HepG2 (cell line): Measurements from ENCODE around the gene DOCK1. TPM values are rescaled to one million over a fixed set of nuclear protein-coding genes. Genes with fewer than 3 reads are reported as not detected.

ENCODE experiments used
- ATAC-seq: fragments of 200-7000 bp; cut with Tn5 transposase; 3 replicates; pipeline ENCODE4 v1.9.1; 2020; ENCODE audit warnings: mild to moderate bottlenecking, moderate library complexity
- BruUV-seq: library from RNA; stranded (reverse); fragments of 400-500 nt; replicated peaks from 2 replicates; lab custom pipeline; 2021; lab: Mats Ljungman, UMichigan
- CTCF ChIA-PET: fragments of 300-600 bp; formaldehyde crosslinking; extraction: SDS; loops from one replicate; lab custom pipeline; 2021; ENCODE audit warnings: low total read pairs, inconsistent platforms, low intra/inter-chr PET ratio; lab: Yijun Ruan, JAX
- POLR2A ChIA-PET: fragments of 350-600 bp; sonication (Branson Sonifier 250); formaldehyde crosslinking; loops from one replicate; lab custom pipeline; 2020; ENCODE audit warnings: antibody characterized with exemption, inconsistent platforms; lab: Yijun Ruan, JAX
- DNase-seq: peaks from one replicate; pipeline ENCODE4 v3.0.0-alpha.2; 2015; ENCODE audit warnings: low spot score
- FAIRE-seq: peaks from 3 replicates; lab custom pipeline; 2011; peaks lifted over from hg19 to GRCh38; lab: Jason Lieb, UNC
- H2AFZ ChIP-seq: one replicate; pipeline ENCODE4 v1.6.1; 2011; ENCODE audit warnings: low read length, inconsistent platforms
- H3K27ac ChIP-seq: fragments of 300-600 bp; 3 replicates; pipeline ENCODE4 v1.8.0; 2011; ENCODE audit warnings: mixed run types, mild to moderate bottlenecking, mixed read lengths, low read length, inconsistent platforms; ENCODE audit not compliant: insufficient read depth; ENCODE audit errors: extremely low read length
- H3K27me3 ChIP-seq, 2 experiments: fragments of 200-600 bp in 1 of 2; 2 replicates in 1 of 2; 3 replicates in 1 of 2; pipeline versions ENCODE4 v1.6.0 to v1.8.0; 2011; ENCODE audit warnings: low read length in 2 of 2, mild to moderate bottlenecking in 2 of 2, moderate library complexity in 2 of 2, inconsistent platforms in 1 of 2; ENCODE audit not compliant: insufficient read depth in 2 of 2, control insufficient read depth in 1 of 2
- H3K36me3 ChIP-seq, 2 experiments: fragments of 200-600 bp in 1 of 2; replicated peaks in 1 of 2; 2 replicates in 1 of 2; 3 replicates in 1 of 2; pipeline versions ENCODE4 v1.5.1 to v1.8.0; 2011; ENCODE audit warnings: low read length in 2 of 2, inconsistent platforms in 1 of 2; ENCODE audit not compliant: insufficient read depth in 2 of 2, control insufficient read depth in 1 of 2
- H3K4me1 ChIP-seq: 2 replicates; pipeline ENCODE4 v1.5.1; 2012; ENCODE audit warnings: low read length, inconsistent platforms; ENCODE audit not compliant: insufficient read depth
- H3K4me2 ChIP-seq: 2 replicates; pipeline ENCODE4 v1.6.0; 2011; ENCODE audit warnings: low read depth, low read length, inconsistent platforms
- H3K4me3 ChIP-seq, 3 experiments: fragments of 200-600 bp in 1 of 3; sonication (generic), shearing (Covaris generic) in 1 of 3; replicated peaks in 1 of 3; 2 replicates each; pipeline ENCODE4 v1.5.1; 2011 to 2016; ENCODE audit warnings: low read length in 3 of 3, inconsistent platforms in 2 of 3, low read depth in 2 of 3, mild to moderate bottlenecking in 2 of 3, control low read depth in 1 of 3, mixed read lengths in 1 of 3; ENCODE audit not compliant: insufficient read depth in 1 of 3
- H3K79me2 ChIP-seq: one replicate; pipeline ENCODE4 v1.6.1; 2011; ENCODE audit warnings: low read length, inconsistent platforms; ENCODE audit not compliant: insufficient read depth
- H3K9ac ChIP-seq: 2 replicates; pipeline ENCODE4 v1.6.0; 2011; ENCODE audit warnings: mild to moderate bottlenecking, low read depth, low read length, inconsistent platforms; ENCODE audit not compliant: insufficient read depth
- H3K9me3 ChIP-seq: 2 replicates; pipeline ENCODE4 v1.5.1; 2012; ENCODE audit warnings: mild to moderate bottlenecking, low read length
- H4K20me1 ChIP-seq: 2 replicates; pipeline ENCODE4 v1.6.0; 2011; ENCODE audit warnings: inconsistent platforms, mild to moderate bottlenecking, low read length, moderate library complexity; ENCODE audit not compliant: insufficient read depth
- ARNT2 ChIP-seq: sonication (generic); formaldehyde crosslinking; IDR thresholded peaks from 2 replicates; pipeline ENCODE4 v1.8.0; 2022; ENCODE audit warnings: mild to moderate bottlenecking, low read depth, missing genetic modification reagents, moderate library complexity
- ETV5 ChIP-seq: IDR thresholded peaks from 2 replicates; pipeline ENCODE4 v1.6.1; 2018; ENCODE audit warnings: missing biosample characterization, missing genetic modification reagents, inconsistent platforms, borderline replicate concordance
- MED8 ChIP-seq: sonication (generic); formaldehyde crosslinking; IDR thresholded peaks from 2 replicates; pipeline ENCODE4 v1.8.1; 2023; ENCODE audit warnings: mild to moderate bottlenecking, missing genetic modification reagents; ENCODE audit not compliant: insufficient replicate concordance
- MIER3 ChIP-seq: IDR thresholded peaks from 2 replicates; pipeline ENCODE4 v1.6.1; 2016; ENCODE audit warnings: missing compliant biosample characterization, borderline replicate concordance
- NAIF1 ChIP-seq: sonication (generic); formaldehyde crosslinking; IDR thresholded peaks from 2 replicates; pipeline ENCODE4 v1.5.0; 2020; ENCODE audit warnings: mild to moderate bottlenecking, missing genetic modification reagents, borderline replicate concordance
- NFE2 ChIP-seq: sonication (generic); formaldehyde crosslinking; IDR thresholded peaks from 2 replicates; pipeline ENCODE4 v1.4.0; 2020; ENCODE audit warnings: missing genetic modification reagents
- NPAS2 ChIP-seq: sonication (generic); formaldehyde crosslinking; IDR thresholded peaks from 2 replicates; pipeline ENCODE4 v1.8.0; 2022; ENCODE audit warnings: mild to moderate bottlenecking, missing genetic modification reagents, borderline replicate concordance
- PITX1 ChIP-seq: sonication (generic); formaldehyde crosslinking; IDR thresholded peaks from 2 replicates; pipeline ENCODE4 v1.5.1; 2020; ENCODE audit warnings: mild to moderate bottlenecking, missing genetic modification reagents
- RFX1 ChIP-seq: fragments of 450-650 bp; IDR thresholded peaks from 2 replicates; pipeline ENCODE4 v1.6.1; 2017
- RORA ChIP-seq: sonication (generic); formaldehyde crosslinking; IDR thresholded peaks from 2 replicates; pipeline ENCODE4 v1.5.0; 2020; ENCODE audit warnings: mild to moderate bottlenecking, missing genetic modification reagents, moderate library complexity
- SIN3B ChIP-seq: fragments of 150-350 bp; IDR thresholded peaks from 2 replicates; pipeline ENCODE4 v1.6.1; 2014; ENCODE audit warnings: low read length
- ZFP90 ChIP-seq: sonication (generic); formaldehyde crosslinking; IDR thresholded peaks from 2 replicates; pipeline ENCODE4 v1.8.0; 2022; ENCODE audit warnings: missing genetic modification reagents, mild to moderate bottlenecking, inconsistent platforms, borderline replicate concordance
- ZMAT3 ChIP-seq: sonication (generic); formaldehyde crosslinking; conservative IDR thresholded peaks from 2 replicates; pipeline ENCODE4 v1.7.0; 2021; ENCODE audit warnings: missing genetic modification reagents
- ZNF232 ChIP-seq: sonication (generic); formaldehyde crosslinking; IDR thresholded peaks from 2 replicates; pipeline ENCODE4 v1.4.0; 2020; ENCODE audit warnings: missing genetic modification reagents, borderline replicate concordance
- ZNF263 ChIP-seq: sonication (generic); formaldehyde crosslinking; IDR thresholded peaks from 2 replicates; pipeline ENCODE4 v1.4.0; 2020; ENCODE audit warnings: missing genetic modification reagents
- ZNF616 ChIP-seq: sonication (generic); formaldehyde crosslinking; IDR thresholded peaks from 2 replicates; pipeline ENCODE4 v1.5.0; 2020; ENCODE audit warnings: low read depth, mild to moderate bottlenecking, missing genetic modification reagents
- ZNF724P ChIP-seq: sonication (generic); formaldehyde crosslinking; IDR thresholded peaks from 2 replicates; pipeline ENCODE4 v1.8.0; 2022; ENCODE audit warnings: missing genetic modification reagents, borderline replicate concordance
- ZNF775 ChIP-seq: sonication (generic); formaldehyde crosslinking; IDR thresholded peaks from 2 replicates; pipeline ENCODE4 v1.4.0; 2020; ENCODE audit warnings: missing genetic modification reagents, mild to moderate bottlenecking, moderate library complexity, borderline replicate concordance
- ZNF788 ChIP-seq: sonication (generic); formaldehyde crosslinking; IDR thresholded peaks from 2 replicates; pipeline ENCODE4 v1.5.0; 2020; ENCODE audit warnings: mild to moderate bottlenecking, missing genetic modification reagents, borderline replicate concordance
- ZNF839 ChIP-seq: sonication (generic); formaldehyde crosslinking; IDR thresholded peaks from 2 replicates; pipeline ENCODE4 v1.4.0; 2020; ENCODE audit warnings: missing genetic modification reagents, mild to moderate bottlenecking, borderline replicate concordance
- WGBS: methylation state at CpG from one replicate; pipeline ENCODE4 v1.1.6; 2017; ENCODE audit warnings: low lambda C conversion rate; 5-methylcytosine and 5-hydroxymethylcytosine counted together
- in situ Hi-C: cut with HindIII; loops from 2 replicates; pipeline ENCODE4 v1.10.0; 2017; ENCODE audit warnings: low pct_unique_long_range_greater_than_20kb; ENCODE audit not compliant: extremely low pct_ligation_motif_present
- intact Hi-C: fragments of 100-400 bp; cut with micrococcal nuclease; formaldehyde crosslinking; loops from one replicate; pipeline ENCODE4 v1.10.0; 2022; ENCODE audit not compliant: unreplicated experiment
- polyA plus RNA-seq, 8 experiments: library from polyadenylated mRNA; depleted of rRNA in 3 of 8; stranded (reverse) in 7 of 8; unstranded in 1 of 8; fragments of >200 nt; fragmentation: Illumina TruSeq in 4 of 8; extraction: Trizol in 4 of 8; gene quantifications; 2 replicates each; pipeline versions ENCODE4 v1.2.1 to v1.2.3, GENCODE V29; 2011 to 2016; ENCODE audit warnings: low read depth in 4 of 8, missing spikeins in 1 of 8, mixed read lengths in 1 of 8; ENCODE audit not compliant: insufficient read depth in 1 of 8
- total RNA-seq, 5 experiments: library from RNA; depleted of rRNA; stranded (reverse); fragments of >200 nt; fragmentation: Illumina TruSeq; extraction: Trizol; gene quantifications; 2 replicates each; pipeline ENCODE4 v1.2.3, GENCODE V29; 2016; ENCODE audit warnings: low read depth in 1 of 5

The DOCK1 gene
- total and polyA plus RNA-seq, 2 of the 13 experiments (the other 11 are each of a cell fraction or from before 2014, with no cell fraction given) = 8.3 to 25.5 TPM

GRCh38 chr10:127280446-127280845 is 375.2 kb downstream of the DOCK1 start:
- WGBS = 96% methylated on average over 4 of the region's 4 CpGs
- no peaks in the 10 kb centered on the region for H3K27me3 ChIP-seq
- in situ Hi-C loops = no loop called here
- no peak overlapping the region for H2AFZ ChIP-seq
- FAIRE-seq = no peak
- H3K4me3 ChIP-seq = no peak overlapping the region
- no peaks in the 10 kb centered on the region for H3K79me2 ChIP-seq
- peaks cover 47% of the 10 kb centered on the region for H3K4me1 ChIP-seq
- TF ChIP-seq ZNF616 (CRISPR knock-in tag) (peak; percentile 46; the same call in 1 of the 2 replicates), ZMAT3 (CRISPR knock-in tag) (no peak)
- H3K27ac ChIP-seq = no peak overlapping the region
- H3K9me3 ChIP-seq = no peaks in the 10 kb centered on the region
- no peak overlapping the region for H3K9ac ChIP-seq
- ChIA-PET CTCF (no interaction called here), POLR2A (interaction anchor here (2.1 to 3.1 kb wide), 2 partner anchors 16 to 20 kb away, joined by 8 to 68 read pairs; no protein-coding TSS in a partner anchor)
- ATAC-seq = no peak
- intact Hi-C loops = no loop called here
- no peaks in the 10 kb centered on the region for H4K20me1 ChIP-seq
- H3K4me2 ChIP-seq = no peak overlapping the region
- DNase-seq = no peak
- no TSS peak for BruUV-seq
- 0 out of 5 replicates have a peak, but pooled peaks cover 0 to 1% of the 10 kb centered on the region in 2 experiments for H3K36me3 ChIP-seq

DNA sequence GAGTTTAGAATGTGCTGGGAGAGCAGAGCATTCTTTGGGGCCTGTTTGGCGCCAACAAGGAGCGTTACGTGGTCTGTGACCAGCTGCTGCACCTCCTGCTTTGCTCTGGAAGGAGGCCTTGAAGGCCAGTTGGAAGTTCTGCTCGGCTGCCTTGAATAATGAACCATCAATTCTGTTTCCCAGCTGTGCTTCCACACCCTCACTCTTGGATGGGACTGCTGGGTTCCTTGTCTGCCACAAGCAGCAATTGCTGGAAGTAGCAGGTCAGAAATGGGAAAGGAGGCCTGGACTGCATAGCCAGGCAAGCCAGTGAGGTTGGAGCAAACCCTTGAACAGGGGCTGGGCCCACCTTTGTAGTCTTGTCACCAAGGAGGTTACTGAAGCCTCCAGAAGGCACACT is 377.8 kb downstream of the DOCK1 start:
- TF ChIP-seq ZNF775 (CRISPR knock-in tag) (no peak), NAIF1 (CRISPR knock-in tag) (no peak), PITX1 (no peak), RORA (CRISPR knock-in tag) (no peak), ZNF724P (CRISPR knock-in tag) (no peak), ZNF232 (CRISPR knock-in tag) (no peak), ARNT2 (CRISPR knock-in tag) (no peak), SIN3B (no peak), ZFP90 (no peak), NFE2 (CRISPR knock-in tag) (no peak), ZNF263 (CRISPR knock-in tag) (no peak), ZNF839 (CRISPR knock-in tag) (no peak), MED8 (no peak), MIER3 (CRISPR knock-in tag) (no peak), ZNF788 (CRISPR knock-in tag) (no peak), NPAS2 (no peak), ZNF616 (CRISPR knock-in tag) (no peak), ETV5 (CRISPR knock-in tag) (no peak), RFX1 (no peak)
- TF ChIP-seq, all 625 proteins: peak for 0
- Histone ChIP-seq H3K4me2 (no peak overlapping the region), H3K79me2 (no peaks in the 10 kb centered on the region), H3K27ac (no peak overlapping the region), H3K27me3 (no peaks in the 10 kb centered on the region), H3K9ac (no peak overlapping the region), H3K36me3 (0 out of 5 replicates have a peak, but pooled peaks cover 0 to 1% of the 10 kb centered on the region in 2 experiments), H2AFZ (no peak overlapping the region), H3K4me1 (peaks cover 38% of the 10 kb centered on the region), H3K9me3 (peaks cover 9% of the 10 kb centered on the region), H4K20me1 (no peaks in the 10 kb centered on the region), H3K4me3 (no peak overlapping the region)
- in situ Hi-C loops = no loop called here
- ChIA-PET CTCF (no interaction called here), POLR2A (no interaction called here)
- no peak for DNase-seq
- BruUV-seq = no TSS peak
- intact Hi-C loops = no loop called here
- no peak for FAIRE-seq
- 100% methylated on average over 1 of the region's 4 CpGs for WGBS
- no peak for ATAC-seq
